ENCODE results near the gene TBC1D2B. TPM values are rescaled to one million over a fixed set of nuclear protein-coding genes. Genes with fewer than 3 reads are reported as not detected.

TBC1D2B gene
- total and polyA plus RNA-seq, 2 experiments from 2014 or later: 6.5 to 16.5 TPM

DNA sequence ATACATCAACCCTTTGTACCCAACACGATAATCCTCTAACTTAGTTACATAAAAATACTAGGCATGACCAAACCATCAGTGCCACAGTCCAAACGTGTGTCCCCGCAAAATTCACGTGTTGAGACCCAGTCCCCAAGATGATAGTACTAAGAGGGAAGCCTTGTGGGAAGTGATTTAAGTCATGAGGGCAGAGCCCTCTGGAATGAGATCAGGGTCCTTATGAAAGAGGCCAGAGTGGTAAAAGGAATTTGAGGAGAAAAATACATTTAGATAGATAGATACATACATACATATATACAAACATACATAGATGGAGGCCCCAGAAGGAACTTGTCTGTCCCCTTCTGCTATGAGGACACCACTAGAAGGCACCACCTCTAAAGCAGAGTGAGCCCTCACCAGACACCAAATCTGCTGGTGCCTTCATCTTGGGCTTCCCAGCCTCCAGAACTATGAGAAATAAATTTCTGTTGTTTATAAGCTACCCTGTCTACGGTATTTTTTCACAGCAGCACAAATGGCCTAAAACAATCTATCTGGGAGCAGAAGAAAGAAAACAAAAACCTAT lies 8.0 kb downstream of the TBC1D2B start:
- H3K27ac ChIP-seq: no peak overlapping the region
- no peaks in the 10 kb centered on the region for H3K9me3 ChIP-seq (ENCODE audit: low read depth)
- no peak overlapping the region for H3K4me3 ChIP-seq
- no peaks in the 10 kb centered on the region for H3K27me3 ChIP-seq
- DNase-seq (ENCODE audit: low read depth in 1 of 2, low spot score in 1 of 2): no peak
- no peaks in the 10 kb centered on the region for H3K36me3 ChIP-seq
- TF ChIP-seq, protein P1, sequence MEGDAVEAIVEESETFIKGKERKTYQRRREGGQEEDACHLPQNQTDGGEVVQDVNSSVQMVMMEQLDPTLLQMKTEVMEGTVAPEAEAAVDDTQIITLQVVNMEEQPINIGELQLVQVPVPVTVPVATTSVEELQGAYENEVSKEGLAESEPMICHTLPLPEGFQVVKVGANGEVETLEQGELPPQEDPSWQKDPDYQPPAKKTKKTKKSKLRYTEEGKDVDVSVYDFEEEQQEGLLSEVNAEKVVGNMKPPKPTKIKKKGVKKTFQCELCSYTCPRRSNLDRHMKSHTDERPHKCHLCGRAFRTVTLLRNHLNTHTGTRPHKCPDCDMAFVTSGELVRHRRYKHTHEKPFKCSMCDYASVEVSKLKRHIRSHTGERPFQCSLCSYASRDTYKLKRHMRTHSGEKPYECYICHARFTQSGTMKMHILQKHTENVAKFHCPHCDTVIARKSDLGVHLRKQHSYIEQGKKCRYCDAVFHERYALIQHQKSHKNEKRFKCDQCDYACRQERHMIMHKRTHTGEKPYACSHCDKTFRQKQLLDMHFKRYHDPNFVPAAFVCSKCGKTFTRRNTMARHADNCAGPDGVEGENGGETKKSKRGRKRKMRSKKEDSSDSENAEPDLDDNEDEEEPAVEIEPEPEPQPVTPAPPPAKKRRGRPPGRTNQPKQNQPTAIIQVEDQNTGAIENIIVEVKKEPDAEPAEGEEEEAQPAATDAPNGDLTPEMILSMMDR (IDR thresholded peaks at IDR 0.05; ENCODE audit: low read depth, low read length): no peak
- H3K4me1 ChIP-seq (ENCODE audit: low read depth): no peaks in the 10 kb centered on the region

GRCh38 chr15:78069052-78069414 lies 8.5 kb downstream of the TBC1D2B start:
- H3K36me3 ChIP-seq: no peaks in the 10 kb centered on the region
- H3K4me3 ChIP-seq: no peak overlapping the region
- no peaks in the 10 kb centered on the region for H3K4me1 ChIP-seq (ENCODE audit: low read depth)
- no peaks in the 10 kb centered on the region for H3K9me3 ChIP-seq (ENCODE audit: low read depth)
- no peak overlapping the region for H3K27ac ChIP-seq
- TF ChIP-seq, protein P1 (IDR thresholded peaks at IDR 0.05; ENCODE audit: low read depth, low read length): no peak
- DNase-seq (ENCODE audit: low read depth in 1 of 2, low spot score in 1 of 2): no peak
- H3K27me3 ChIP-seq: no peaks in the 10 kb centered on the region

DNA sequence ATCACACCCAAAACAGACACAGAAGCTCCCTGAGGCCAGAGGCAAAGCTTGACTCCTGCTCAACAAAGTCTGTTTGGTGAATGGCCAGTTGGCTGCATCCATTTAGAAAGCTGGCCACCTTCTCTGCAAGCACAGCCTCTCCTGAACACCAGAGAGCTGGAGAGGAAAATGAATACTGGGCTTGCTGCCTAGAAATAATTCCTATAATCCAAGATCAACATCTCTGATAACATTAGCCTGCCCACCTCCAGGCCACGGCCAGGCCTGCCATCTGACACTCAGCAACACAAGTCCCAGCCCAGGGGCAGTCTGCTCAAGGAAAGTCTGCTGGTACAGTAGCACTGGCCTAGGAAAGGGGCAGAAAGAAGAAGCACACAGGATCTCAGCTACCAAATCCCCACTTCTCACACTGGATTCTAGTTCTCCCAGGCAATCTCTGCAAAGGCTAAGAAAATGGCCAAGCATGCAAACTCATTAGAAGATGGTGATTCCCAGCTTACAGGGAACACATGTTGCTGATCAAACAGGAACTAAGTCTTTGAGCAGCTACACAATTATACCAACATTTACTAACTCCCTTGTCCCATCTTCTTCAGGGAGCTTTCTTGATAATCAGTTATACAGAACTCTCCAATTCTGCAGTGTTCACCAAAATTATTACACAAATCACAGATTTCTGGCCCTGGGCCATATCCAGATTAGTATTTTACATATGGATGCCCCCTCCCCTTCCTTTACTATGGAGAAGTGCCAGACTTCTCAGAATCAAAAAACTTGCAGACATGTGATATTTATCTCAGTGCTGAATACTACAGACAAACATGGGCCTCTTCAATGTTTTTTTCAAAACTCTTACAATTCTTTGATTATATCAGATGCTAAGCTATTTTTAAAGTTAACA lies 9.9 kb downstream of the TBC1D2B start:
- H3K4me1 ChIP-seq (ENCODE audit: low read depth): no peaks in the 10 kb centered on the region
- H3K9me3 ChIP-seq (ENCODE audit: low read depth): no peaks in the 10 kb centered on the region
- H3K36me3 ChIP-seq: no peaks in the 10 kb centered on the region
- TF ChIP-seq, protein P1 (IDR thresholded peaks at IDR 0.05; ENCODE audit: low read depth, low read length): no peak
- H3K4me3 ChIP-seq: no peak overlapping the region
- no peak for DNase-seq (ENCODE audit: low read depth in 1 of 2, low spot score in 1 of 2)
- no peaks in the 10 kb centered on the region for H3K27me3 ChIP-seq
- H3K27ac ChIP-seq: no peak overlapping the region

- Histone ChIP-seq H3K9me3 (ENCODE audit: low read depth) (no peaks in the 10 kb centered on the region), H3K4me3 (no peak overlapping the region), H3K4me1 (ENCODE audit: low read depth) (peaks cover 8% of the 10 kb centered on the region), H3K27ac (no peak overlapping the region), H3K36me3 (no peaks in the 10 kb centered on the region), H3K27me3 (no peaks in the 10 kb centered on the region)
- no peak for DNase-seq (ENCODE audit: low read depth in 1 of 2, low spot score in 1 of 2)
- TF ChIP-seq, protein P1 (IDR thresholded peaks at IDR 0.05; ENCODE audit: low read depth, low read length): no peak
Measured at GRCh38 chr15:78065973-78066946, 11.3 kb downstream of the TBC1D2B start.

DNA sequence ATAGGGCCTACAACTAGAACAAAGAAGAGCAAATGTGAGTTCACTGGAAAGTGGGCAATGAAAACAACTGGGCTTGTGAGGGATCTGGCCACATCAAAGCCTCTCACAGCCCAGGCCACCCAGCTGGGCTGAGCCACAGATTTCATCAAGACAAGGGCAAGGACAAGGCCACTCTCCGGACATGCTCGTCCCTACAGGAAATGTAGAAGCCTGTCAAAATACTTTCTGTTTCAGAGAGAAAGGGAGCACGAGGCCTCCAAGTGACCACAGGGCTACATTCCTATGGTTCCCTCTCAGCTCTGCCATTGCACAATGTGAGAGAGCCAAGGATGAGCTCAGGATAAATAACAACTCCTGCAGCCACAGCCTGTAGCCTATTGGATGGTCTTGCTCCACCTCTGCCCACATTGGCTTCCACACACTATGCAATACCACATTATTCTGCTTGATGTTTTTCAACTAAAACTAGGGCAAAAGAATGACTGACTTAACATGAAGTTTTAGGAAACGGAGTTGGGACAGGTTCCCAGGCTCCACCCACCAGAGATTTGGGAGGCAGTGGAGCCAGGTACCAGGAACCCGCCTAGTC lies 12.1 kb downstream of the TBC1D2B start:
- H3K27me3 ChIP-seq: no peaks in the 10 kb centered on the region
- peaks cover 8% of the 10 kb centered on the region for H3K4me1 ChIP-seq (ENCODE audit: low read depth)
- H3K27ac ChIP-seq: no peak overlapping the region
- no peaks in the 10 kb centered on the region for H3K36me3 ChIP-seq
- H3K4me3 ChIP-seq: no peak overlapping the region
- peak in 1 of 2 donors; percentile 99 for DNase-seq (ENCODE audit: low read depth in 1 of 2, low spot score in 1 of 2)
- TF ChIP-seq, protein P1 (IDR thresholded peaks at IDR 0.05; ENCODE audit: low read depth, low read length): no peak
- no peaks in the 10 kb centered on the region for H3K9me3 ChIP-seq (ENCODE audit: low read depth)
